ENCODE data around the gene KIF13A.

GRCh38 chr6:17826301-17826700, 161.1 kb downstream of the KIF13A start:
- no peak for TF ChIP-seq CTCF (IDR thresholded peaks at IDR 0.05)
- no peak for TF ChIP-seq POLR2A (IDR thresholded peaks at IDR 0.05)
